GM18502 (cell line): ENCODE measurements around the gene NREP.

Experiments used
- ATAC-seq: cut with Tn5 transposase; IDR thresholded peaks from one replicate; pipeline ENCODE4 v1.9.1; 2021; ENCODE audit warnings: mild to moderate bottlenecking; ENCODE audit not compliant: unreplicated experiment, poor library complexity

The NREP gene

GRCh38 chr5:111703662-111704061 is 53.3 kb downstream of the NREP start:
- peak; percentile 97 for ATAC-seq

GRCh38 chr5:111699976-111700375 is 57.0 kb downstream of the NREP start:
- no peak for ATAC-seq

GRCh38 chr5:111699324-111699723 is 57.7 kb downstream of the NREP start:
- no peak for ATAC-seq

GRCh38 chr5:111697881-111698757 is 58.9 kb downstream of the NREP start:
- ATAC-seq, result no peak

- ATAC-seq, result no peak
These were observed 59.8 kb downstream of the NREP start for GRCh38 chr5:111697215-111697614.

- no peak for ATAC-seq
These were observed 61.0 kb downstream of the NREP start for GRCh38 chr5:111695991-111696390.

GRCh38 chr5:111694133-111694532 is 62.9 kb downstream of the NREP start:
- ATAC-seq, result no peak

- ATAC-seq, result no peak
These were observed 65.1 kb downstream of the NREP start for GRCh38 chr5:111691914-111692313.

- ATAC-seq, result no peak
These were observed 65.5 kb downstream of the NREP start for GRCh38 chr5:111691508-111691907.

- no peak for ATAC-seq
These were observed 67.5 kb downstream of the NREP start for GRCh38 chr5:111689357-111689935.

GRCh38 chr5:111685969-111686368 is 71.0 kb downstream of the NREP start:
- ATAC-seq, result peak; percentile 75

GRCh38 chr5:111682641-111683040 is 74.4 kb downstream of the NREP start:
- ATAC-seq, result no peak

GRCh38 chr5:111682121-111682520 is 74.9 kb downstream of the NREP start:
- no peak for ATAC-seq

- no peak for ATAC-seq
These were observed 75.4 kb downstream of the NREP start for GRCh38 chr5:111681414-111682120.

GRCh38 chr5:111680737-111681413 is 76.1 kb downstream of the NREP start:
- ATAC-seq, result no peak

GRCh38 chr5:111679611-111680010 is 77.4 kb downstream of the NREP start:
- no peak for ATAC-seq
